ENCODE measurements around the gene ANKRD11. TPM values are rescaled to one million over a fixed set of nuclear protein-coding genes. Genes with fewer than 3 reads are reported as not detected.

Gene ANKRD11
- polyA plus RNA-seq, 1 donor (not counting 4 experiments of a cell fraction or from before 2014, with no cell fraction given), result 30.1 TPM

DNA sequence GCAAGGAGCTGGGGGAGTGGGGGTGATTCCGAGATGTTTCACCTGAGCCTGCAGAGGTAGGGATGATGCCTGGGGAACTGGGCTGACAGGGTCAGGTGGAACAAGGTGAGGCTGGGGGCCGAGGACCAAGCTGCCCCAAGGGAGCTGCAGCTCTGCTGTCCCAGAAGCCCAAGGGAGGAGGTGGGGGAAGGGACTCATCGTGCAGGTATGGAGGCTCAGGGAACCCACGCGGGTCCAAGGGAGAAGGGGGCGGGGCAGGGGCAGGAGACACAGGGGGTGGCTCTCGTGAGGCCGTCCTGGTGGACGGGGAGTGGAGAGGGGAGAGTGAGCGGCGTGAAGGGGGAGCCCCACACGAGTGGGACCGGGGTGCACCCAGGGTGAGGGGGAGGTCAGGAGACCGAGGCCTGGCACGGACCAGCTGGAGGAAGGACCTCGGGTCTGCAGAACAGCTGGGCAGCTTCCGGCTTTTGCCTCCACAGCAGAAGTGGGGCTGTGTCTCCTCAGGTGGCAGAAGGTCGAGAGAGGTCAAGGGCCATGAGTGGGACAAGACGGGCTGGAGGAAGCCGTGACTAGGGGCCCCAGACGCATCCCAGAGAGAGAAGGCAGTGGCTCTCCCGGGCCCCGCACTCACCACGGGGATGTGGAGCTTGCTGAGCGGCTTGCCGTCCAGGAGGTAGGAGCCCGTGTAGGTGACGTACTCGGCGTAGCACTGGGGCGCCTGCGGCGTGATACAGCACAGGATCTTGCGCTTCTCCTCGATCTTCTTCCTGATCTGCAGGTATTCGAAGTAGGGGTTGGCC, 211.7 kb downstream of the ANKRD11 start:
- H3K4me1 ChIP-seq (ENCODE audit: control insufficient read depth, extremely low read depth, insufficient read depth, low read length), result no peaks in the 10 kb centered on the region
- H3K4me2 ChIP-seq (ENCODE audit: control insufficient read depth, extremely low read depth, insufficient read depth, low read depth, low read length), result no peak overlapping the region
- no peak for DNase-seq (ENCODE audit: low read depth, low spot score)
- H2AFZ ChIP-seq (ENCODE audit: control insufficient read depth, low read length), result no peak overlapping the region
- H3K9ac ChIP-seq (ENCODE audit: control insufficient read depth, extremely low read depth, insufficient read depth, low read length), result no peak overlapping the region
- peaks cover 6% of the 10 kb centered on the region for H4K20me1 ChIP-seq (ENCODE audit: control insufficient read depth, extremely low read depth, insufficient read depth, low read length)
- peaks cover 36 to 38% of the 10 kb centered on the region in 2 experiments for H3K36me3 ChIP-seq (ENCODE audit: control insufficient read depth in 2 of 2, extremely low read depth in 1 of 2, insufficient read depth in 2 of 2, low read length in 2 of 2)
- no peak for FAIRE-seq
- H3K9me1 ChIP-seq (ENCODE audit: control insufficient read depth, extremely low read depth, insufficient read depth, low read length), result no peaks in the 10 kb centered on the region
- no peak overlapping the region for H3K27ac ChIP-seq (ENCODE audit: control insufficient read depth, insufficient read depth, low read length)
- peaks cover 20% of the 10 kb centered on the region for H3K79me2 ChIP-seq (ENCODE audit: control insufficient read depth, insufficient read depth, low read length)
- TF ChIP-seq, protein P1, sequence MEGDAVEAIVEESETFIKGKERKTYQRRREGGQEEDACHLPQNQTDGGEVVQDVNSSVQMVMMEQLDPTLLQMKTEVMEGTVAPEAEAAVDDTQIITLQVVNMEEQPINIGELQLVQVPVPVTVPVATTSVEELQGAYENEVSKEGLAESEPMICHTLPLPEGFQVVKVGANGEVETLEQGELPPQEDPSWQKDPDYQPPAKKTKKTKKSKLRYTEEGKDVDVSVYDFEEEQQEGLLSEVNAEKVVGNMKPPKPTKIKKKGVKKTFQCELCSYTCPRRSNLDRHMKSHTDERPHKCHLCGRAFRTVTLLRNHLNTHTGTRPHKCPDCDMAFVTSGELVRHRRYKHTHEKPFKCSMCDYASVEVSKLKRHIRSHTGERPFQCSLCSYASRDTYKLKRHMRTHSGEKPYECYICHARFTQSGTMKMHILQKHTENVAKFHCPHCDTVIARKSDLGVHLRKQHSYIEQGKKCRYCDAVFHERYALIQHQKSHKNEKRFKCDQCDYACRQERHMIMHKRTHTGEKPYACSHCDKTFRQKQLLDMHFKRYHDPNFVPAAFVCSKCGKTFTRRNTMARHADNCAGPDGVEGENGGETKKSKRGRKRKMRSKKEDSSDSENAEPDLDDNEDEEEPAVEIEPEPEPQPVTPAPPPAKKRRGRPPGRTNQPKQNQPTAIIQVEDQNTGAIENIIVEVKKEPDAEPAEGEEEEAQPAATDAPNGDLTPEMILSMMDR (optimal IDR thresholded peaks at IDR 0.05 in 1 of 3, IDR thresholded peaks at IDR 0.05 in 1 of 3, conservative IDR thresholded peaks at IDR 0.05 in 1 of 3; ENCODE audit: extremely low read depth in 1 of 3, insufficient read depth in 2 of 3, low read length in 3 of 3), result no peak
- no peak for TF ChIP-seq EZH2 (IDR thresholded peaks at IDR 0.05; ENCODE audit: low read length)
- no peaks in the 10 kb centered on the region for H3K9me3 ChIP-seq (ENCODE audit: control insufficient read depth, low read depth, low read length)
- dilution Hi-C loops (cut with MboI; ENCODE audit: extremely low pct_ligation_motif_present, low sequenced_read_pairs), result no loop called here
- H3K27me3 ChIP-seq (ENCODE audit: control insufficient read depth, extremely low read depth, insufficient read depth, low read length), result no peaks in the 10 kb centered on the region
- no peak overlapping the region for H3K4me3 ChIP-seq (ENCODE audit: control insufficient read depth in 2 of 3, extremely low read depth in 1 of 3, insufficient read depth in 2 of 3, low read depth in 1 of 3, low read length in 3 of 3)

DNA sequence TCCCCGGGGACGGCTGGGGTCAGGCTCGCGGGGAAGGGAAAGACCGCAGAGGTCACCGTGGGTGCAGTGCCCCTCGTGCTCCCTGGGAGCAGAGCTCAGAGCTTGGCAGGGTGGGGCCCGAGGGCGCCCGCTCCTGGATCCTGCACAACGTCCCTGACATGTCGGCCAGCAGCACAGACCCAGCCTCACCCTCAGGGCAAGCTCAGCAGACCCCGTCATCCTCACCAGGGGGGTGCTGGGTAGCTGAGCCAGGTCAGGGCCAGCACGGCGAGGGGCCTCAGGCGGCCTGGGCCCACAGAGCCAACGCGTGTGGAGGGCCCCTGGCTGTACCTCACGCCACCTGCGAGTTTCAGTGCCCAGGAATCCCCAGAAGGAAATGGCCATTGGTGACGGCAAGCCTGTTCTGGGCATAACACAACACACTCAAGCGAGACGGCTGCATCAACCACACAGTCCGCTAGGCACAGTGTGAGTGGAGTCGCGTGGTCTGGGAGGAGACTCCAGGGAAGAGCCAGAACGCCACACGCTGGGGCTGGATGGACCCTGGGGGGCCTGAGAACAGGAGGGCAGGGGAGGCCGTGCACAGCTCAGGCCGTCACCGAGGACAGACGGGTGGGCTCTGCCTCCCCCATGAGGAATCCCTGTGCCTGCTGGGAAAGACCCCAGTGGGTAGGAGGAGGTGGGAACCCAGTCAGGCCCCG, 212.6 kb downstream of the ANKRD11 start:
- H3K9me1 ChIP-seq (ENCODE audit: control insufficient read depth, extremely low read depth, insufficient read depth, low read length), result no peaks in the 10 kb centered on the region
- H4K20me1 ChIP-seq (ENCODE audit: control insufficient read depth, extremely low read depth, insufficient read depth, low read length), result peaks cover 6% of the 10 kb centered on the region
- FAIRE-seq, result no peak
- H3K9me3 ChIP-seq (ENCODE audit: control insufficient read depth, low read depth, low read length), result no peaks in the 10 kb centered on the region
- peaks cover 37 to 39% of the 10 kb centered on the region in 2 experiments for H3K36me3 ChIP-seq (ENCODE audit: control insufficient read depth in 2 of 2, extremely low read depth in 1 of 2, insufficient read depth in 2 of 2, low read length in 2 of 2)
- H3K4me2 ChIP-seq (ENCODE audit: control insufficient read depth, extremely low read depth, insufficient read depth, low read depth, low read length), result no peak overlapping the region
- no peak overlapping the region for H2AFZ ChIP-seq (ENCODE audit: control insufficient read depth, low read length)
- H3K4me3 ChIP-seq (ENCODE audit: control insufficient read depth in 2 of 3, extremely low read depth in 1 of 3, insufficient read depth in 2 of 3, low read depth in 1 of 3, low read length in 3 of 3), result no peak overlapping the region
- H3K27ac ChIP-seq (ENCODE audit: control insufficient read depth, insufficient read depth, low read length), result no peak overlapping the region
- no peaks in the 10 kb centered on the region for H3K27me3 ChIP-seq (ENCODE audit: control insufficient read depth, extremely low read depth, insufficient read depth, low read length)
- H3K9ac ChIP-seq (ENCODE audit: control insufficient read depth, extremely low read depth, insufficient read depth, low read length), result no peak overlapping the region
- dilution Hi-C loops (cut with MboI; ENCODE audit: extremely low pct_ligation_motif_present, low sequenced_read_pairs), result no loop called here
- TF ChIP-seq EZH2 (IDR thresholded peaks at IDR 0.05; ENCODE audit: low read length), result no peak
- TF ChIP-seq, protein P1 (optimal IDR thresholded peaks at IDR 0.05 in 1 of 3, IDR thresholded peaks at IDR 0.05 in 1 of 3, conservative IDR thresholded peaks at IDR 0.05 in 1 of 3; ENCODE audit: extremely low read depth in 1 of 3, insufficient read depth in 2 of 3, low read length in 3 of 3), result no peak
- no peaks in the 10 kb centered on the region for H3K4me1 ChIP-seq (ENCODE audit: control insufficient read depth, extremely low read depth, insufficient read depth, low read length)
- no peak for DNase-seq (ENCODE audit: low read depth, low spot score)
- peaks cover 20% of the 10 kb centered on the region for H3K79me2 ChIP-seq (ENCODE audit: control insufficient read depth, insufficient read depth, low read length)
